Left lung (tissue), 10 donors: ENCODE measurements around the gene COX19. TPM values are rescaled to one million over a fixed set of nuclear protein-coding genes. Genes with fewer than 3 reads are reported as not detected.

Experiments used
- ATAC-seq: fragments of 200-7000 bp; cut with Tn5 transposase; one replicate; pipeline ENCODE4 v1.9.1; 2020; ENCODE audit warnings: moderate library complexity
- DNase-seq, 4 donors: peaks; one replicate each; pipeline ENCODE4 v3.0.0-alpha.2; 2013 to 2020
- H3K27ac ChIP-seq, 2 donors: fragments of 200-600 bp; sonication (generic) in 1 of 2; one replicate each; pipeline versions ENCODE4 v1.5.0 to v1.8.0; 2020 to 2021
- H3K27me3 ChIP-seq, 2 donors: fragments of 200-600 bp; sonication (generic) in 1 of 2; one replicate each; pipeline versions ENCODE4 v1.5.0 to v1.8.0; 2020 to 2021
- H3K36me3 ChIP-seq, 2 donors: fragments of 200-600 bp; sonication (generic) in 1 of 2; one replicate each; pipeline versions ENCODE4 v1.5.0 to v1.8.0; 2020 to 2021
- H3K4me1 ChIP-seq, 2 donors: fragments of 200-600 bp; one replicate each; pipeline ENCODE4 v1.8.0; 2021
- H3K4me3 ChIP-seq, 2 donors: fragments of 200-600 bp; sonication (generic) in 1 of 2; one replicate each; pipeline versions ENCODE4 v1.5.0 to v1.8.0; 2020 to 2021; ENCODE audit warnings: mild to moderate bottlenecking in 1 of 2
- H3K9me3 ChIP-seq, 2 donors: fragments of 200-600 bp; sonication (generic) in 1 of 2; one replicate each; pipeline versions ENCODE4 v1.5.0 to v1.8.0; 2020 to 2021
- CTCF ChIP-seq, 2 donors: fragments of 200-600 bp; sonication (generic) in 1 of 2; IDR thresholded peaks; one replicate each; pipeline versions ENCODE4 v1.5.0 to v1.8.0; 2021; ENCODE audit warnings: antibody characterized with exemption in 2 of 2
- intact Hi-C, 2 donors: fragments of 100-400 bp; cut with DNase I; formaldehyde crosslinking; loops; one replicate each; pipeline versions ENCODE4 v1.11.2 to v1.14.2; 2022
- polyA plus RNA-seq, 6 donors: library from polyadenylated mRNA; unstranded; fragments of 120-200 nt; gene quantifications; one replicate each; pipeline ENCODE4 v1.2.1, GENCODE V29; 2013; ENCODE audit not compliant: insufficient read length in 6 of 6
- total RNA-seq, 2 donors: library from RNA; stranded (reverse); fragmentation: NEBNext Ultra II Directional; extraction: Animal tissue kit (Norgen Biotek cat#: 25700); gene quantifications; one replicate each; pipeline ENCODE4 v1.2.1, GENCODE V29; 2021
- donor health status: DM: no; HTN: yes; CAD: no.
- donor health status: DM: no; HTN: no; CAD: no.

COX19 gene
- total and polyA plus RNA-seq, 8 donors, result 9.1 to 18.1 (median 16.4) TPM

- H3K4me1 ChIP-seq, result peaks cover 0 to 11% of the 10 kb centered on the region in 2 donors
- no peak for ATAC-seq
- intact Hi-C loops, result no loop called here
- no peak overlapping the region for H3K4me3 ChIP-seq
- peaks cover 0 to 12% of the 10 kb centered on the region in 2 donors for H3K36me3 ChIP-seq
- no peak for TF ChIP-seq CTCF (IDR thresholded peaks at IDR 0.05)
- no peaks in the 10 kb centered on the region for H3K27me3 ChIP-seq
- H3K9me3 ChIP-seq, result no peaks in the 10 kb centered on the region
- peak in 1 of 4 donors; percentile 35 for DNase-seq
- no peak overlapping the region for H3K27ac ChIP-seq
Measured at GRCh38 chr7:937856-938484, 37.4 kb downstream of the COX19 start.

- Histone ChIP-seq H3K27me3 (no peaks in the 10 kb centered on the region), H3K9me3 (no peaks in the 10 kb centered on the region), H3K36me3 (peaks cover 0 to 12% of the 10 kb centered on the region in 2 donors), H3K4me3 (no peak overlapping the region), H3K27ac (no peak overlapping the region), H3K4me1 (peaks cover 0 to 14% of the 10 kb centered on the region in 2 donors)
- peak in 1 of 4 donors; percentile 80 for DNase-seq
- peak; percentile 57 for ATAC-seq
- TF ChIP-seq CTCF (IDR thresholded peaks at IDR 0.05), result no peak
- intact Hi-C loops, result no loop called here
Measured at GRCh38 chr7:936386-937054, 38.8 kb downstream of the COX19 start.

- ATAC-seq (no peak), DNase-seq (no peak)
- intact Hi-C loops, result no loop called here
- Histone ChIP-seq H3K4me3 (no peak overlapping the region), H3K27me3 (no peaks in the 10 kb centered on the region), H3K36me3 (peaks cover 0 to 12% of the 10 kb centered on the region in 2 donors), H3K27ac (no peak overlapping the region), H3K4me1 (peaks cover 0 to 14% of the 10 kb centered on the region in 2 donors), H3K9me3 (no peaks in the 10 kb centered on the region)
- no peak for TF ChIP-seq CTCF (IDR thresholded peaks at IDR 0.05)
Measured at GRCh38 chr7:935874-936385, 39.4 kb downstream of the COX19 start.

- H3K4me3 ChIP-seq, result no peak overlapping the region
- no peak for TF ChIP-seq CTCF (IDR thresholded peaks at IDR 0.05)
- intact Hi-C loops, result no loop called here
- DNase-seq (peak in 1 of 4 donors; percentile 65), ATAC-seq (no peak)
- no peaks in the 10 kb centered on the region for H3K27me3 ChIP-seq
- H3K36me3 ChIP-seq, result peaks cover 0 to 12% of the 10 kb centered on the region in 2 donors
- H3K4me1 ChIP-seq, result peaks cover 0 to 15% of the 10 kb centered on the region in 2 donors
- no peak overlapping the region for H3K27ac ChIP-seq
- no peaks in the 10 kb centered on the region for H3K9me3 ChIP-seq
Measured at GRCh38 chr7:935164-935873, 40.0 kb downstream of the COX19 start.
